BE2C (cell line): Measurements from ENCODE around the gene RBM4.

Experiments used
- DNase-seq: peaks from one replicate; pipeline ENCODE4 v3.0.0-alpha.2; 2020
- H3K27me3 ChIP-seq: fragments of 250-450 bp; sonication (Bioruptor Pico); 2 replicates; pipeline ENCODE4 v1.5.1; 2020; ENCODE audit warnings: mild to moderate bottlenecking
- H3K36me3 ChIP-seq: fragments of 250-450 bp; sonication (Bioruptor Pico); 2 replicates; pipeline ENCODE4 v1.5.1; 2020; ENCODE audit warnings: mild to moderate bottlenecking
- H3K4me1 ChIP-seq: fragments of 250-450 bp; sonication (Bioruptor Pico); 2 replicates; pipeline ENCODE4 v1.5.1; 2020
- H3K4me3 ChIP-seq: 2 replicates; pipeline ENCODE4 v1.5.1; 2011; ENCODE audit warnings: low read depth, low read length
- H3K9me3 ChIP-seq: fragments of 250-450 bp; sonication (Bioruptor Pico); 2 replicates; pipeline ENCODE4 v1.5.1; 2020
- TF ChIP-seq, protein P1 (sequence below): IDR thresholded peaks from 2 replicates; pipeline ENCODE4 v1.5.1; 2012; ENCODE audit warnings: mild to moderate bottlenecking, low read depth, low read length

RBM4 gene

DNA sequence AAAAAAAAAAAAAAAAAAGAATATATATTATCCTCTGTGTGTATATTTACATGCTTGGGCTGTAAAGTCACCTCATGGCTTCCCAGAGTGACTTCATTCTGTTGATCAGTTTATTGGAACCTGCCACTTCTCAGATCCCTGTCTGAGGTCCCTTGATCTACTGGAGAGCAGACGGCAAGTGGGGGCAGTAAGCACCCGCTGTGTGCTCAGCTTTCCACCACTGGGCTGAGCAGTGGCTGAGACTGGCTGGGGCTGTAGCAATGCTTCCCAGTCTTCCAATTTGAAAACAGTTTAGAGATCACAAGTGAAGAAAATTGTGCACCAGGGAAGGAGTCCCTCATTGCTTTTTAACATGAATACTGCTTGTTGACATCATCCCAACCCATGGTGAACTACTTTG lies 46.1 kb downstream of the RBM4 start:
- no peak overlapping the region for H3K4me3 ChIP-seq
- H3K4me1 ChIP-seq: peaks cover 11% of the 10 kb centered on the region
- H3K9me3 ChIP-seq: no peaks in the 10 kb centered on the region
- H3K27me3 ChIP-seq: no peaks in the 10 kb centered on the region
- H3K36me3 ChIP-seq: peaks cover 28% of the 10 kb centered on the region
- TF ChIP-seq, protein P1, sequence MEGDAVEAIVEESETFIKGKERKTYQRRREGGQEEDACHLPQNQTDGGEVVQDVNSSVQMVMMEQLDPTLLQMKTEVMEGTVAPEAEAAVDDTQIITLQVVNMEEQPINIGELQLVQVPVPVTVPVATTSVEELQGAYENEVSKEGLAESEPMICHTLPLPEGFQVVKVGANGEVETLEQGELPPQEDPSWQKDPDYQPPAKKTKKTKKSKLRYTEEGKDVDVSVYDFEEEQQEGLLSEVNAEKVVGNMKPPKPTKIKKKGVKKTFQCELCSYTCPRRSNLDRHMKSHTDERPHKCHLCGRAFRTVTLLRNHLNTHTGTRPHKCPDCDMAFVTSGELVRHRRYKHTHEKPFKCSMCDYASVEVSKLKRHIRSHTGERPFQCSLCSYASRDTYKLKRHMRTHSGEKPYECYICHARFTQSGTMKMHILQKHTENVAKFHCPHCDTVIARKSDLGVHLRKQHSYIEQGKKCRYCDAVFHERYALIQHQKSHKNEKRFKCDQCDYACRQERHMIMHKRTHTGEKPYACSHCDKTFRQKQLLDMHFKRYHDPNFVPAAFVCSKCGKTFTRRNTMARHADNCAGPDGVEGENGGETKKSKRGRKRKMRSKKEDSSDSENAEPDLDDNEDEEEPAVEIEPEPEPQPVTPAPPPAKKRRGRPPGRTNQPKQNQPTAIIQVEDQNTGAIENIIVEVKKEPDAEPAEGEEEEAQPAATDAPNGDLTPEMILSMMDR: no peak
- DNase-seq: no peak

DNA sequence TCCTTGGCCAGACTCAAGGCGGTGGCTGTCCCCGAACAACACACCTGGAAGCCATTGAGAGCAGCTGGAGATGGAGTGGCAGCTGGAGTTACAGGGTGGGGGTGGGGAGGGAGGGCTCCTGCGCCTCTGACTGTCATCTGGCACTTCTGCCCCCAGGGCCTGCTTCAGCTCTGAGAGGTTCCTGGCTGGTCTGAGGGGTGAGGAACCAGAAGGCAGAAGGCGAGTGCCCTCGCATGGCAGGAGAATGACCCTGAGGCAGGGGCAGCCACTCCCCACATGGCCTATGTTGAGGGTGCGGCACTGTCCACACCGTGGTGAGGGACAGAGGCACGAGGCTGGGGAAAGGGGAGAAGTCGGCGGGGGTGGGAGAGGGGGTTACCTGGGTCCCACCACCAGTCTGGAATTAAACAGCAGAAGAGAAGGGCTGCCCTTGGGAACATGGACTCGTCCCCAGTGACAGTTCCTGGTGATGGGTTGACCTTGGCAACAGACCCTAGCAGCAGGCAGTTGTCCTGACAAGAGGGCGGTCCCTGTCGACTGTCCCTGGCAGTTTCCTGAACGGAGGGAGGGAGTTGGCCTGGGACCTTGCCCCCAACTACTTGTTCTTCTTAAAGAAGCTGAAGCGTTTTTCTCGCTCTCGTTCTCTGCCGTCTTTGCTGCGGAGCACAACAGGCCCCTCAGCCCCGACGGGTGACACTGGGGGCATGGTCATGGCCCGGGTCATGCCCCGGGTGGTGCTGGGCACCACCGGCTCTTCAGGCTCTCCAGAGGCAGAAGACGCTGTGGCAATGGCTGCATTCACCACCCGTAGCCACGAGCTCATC lies 47.0 kb downstream of the RBM4 start:
- Histone ChIP-seq H3K4me3 (no peak overlapping the region), H3K36me3 (peaks cover 34% of the 10 kb centered on the region), H3K9me3 (no peaks in the 10 kb centered on the region), H3K27me3 (no peaks in the 10 kb centered on the region), H3K4me1 (peaks cover 11% of the 10 kb centered on the region)
- DNase-seq: peak; percentile 72
- TF ChIP-seq, protein P1: no peak

DNA sequence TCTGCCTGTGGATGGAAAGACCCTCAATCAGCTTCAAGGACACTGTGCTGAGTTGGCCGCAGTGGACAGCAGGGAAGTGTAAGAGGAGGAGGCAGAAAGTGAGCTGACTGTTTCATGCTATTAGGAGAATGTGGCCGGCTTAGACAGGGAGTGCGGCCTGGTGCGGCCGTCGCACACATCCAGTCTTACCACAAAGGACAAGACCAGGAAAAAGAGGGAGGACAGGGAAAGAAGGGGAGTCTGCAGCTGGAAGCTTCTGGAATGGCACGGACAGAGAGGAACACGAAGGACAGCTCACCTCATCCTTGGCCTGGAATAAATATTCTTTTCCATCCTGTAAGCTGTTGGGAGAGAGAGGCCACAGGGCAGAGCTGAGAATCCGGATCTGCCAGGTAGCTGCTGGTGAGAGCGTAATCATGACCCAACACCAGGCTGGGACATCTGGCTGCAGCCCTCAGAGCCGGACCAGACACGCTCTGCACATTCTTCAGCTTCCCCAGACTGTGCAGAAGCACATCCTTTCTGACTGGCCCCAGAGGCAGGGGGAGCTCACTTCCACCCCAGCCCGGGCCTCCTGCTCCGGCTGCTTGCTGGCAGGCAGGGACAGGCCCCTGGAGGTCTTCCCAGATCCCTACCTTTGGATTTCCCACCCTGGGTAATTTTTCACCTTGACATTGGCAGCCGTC lies 47.7 kb downstream of the RBM4 start:
- H3K9me3 ChIP-seq: no peaks in the 10 kb centered on the region
- peaks cover 38% of the 10 kb centered on the region for H3K36me3 ChIP-seq
- H3K4me1 ChIP-seq: peaks cover 11% of the 10 kb centered on the region
- H3K27me3 ChIP-seq: no peaks in the 10 kb centered on the region
- no peak overlapping the region for H3K4me3 ChIP-seq
- TF ChIP-seq, protein P1: no peak
- no peak for DNase-seq

DNA sequence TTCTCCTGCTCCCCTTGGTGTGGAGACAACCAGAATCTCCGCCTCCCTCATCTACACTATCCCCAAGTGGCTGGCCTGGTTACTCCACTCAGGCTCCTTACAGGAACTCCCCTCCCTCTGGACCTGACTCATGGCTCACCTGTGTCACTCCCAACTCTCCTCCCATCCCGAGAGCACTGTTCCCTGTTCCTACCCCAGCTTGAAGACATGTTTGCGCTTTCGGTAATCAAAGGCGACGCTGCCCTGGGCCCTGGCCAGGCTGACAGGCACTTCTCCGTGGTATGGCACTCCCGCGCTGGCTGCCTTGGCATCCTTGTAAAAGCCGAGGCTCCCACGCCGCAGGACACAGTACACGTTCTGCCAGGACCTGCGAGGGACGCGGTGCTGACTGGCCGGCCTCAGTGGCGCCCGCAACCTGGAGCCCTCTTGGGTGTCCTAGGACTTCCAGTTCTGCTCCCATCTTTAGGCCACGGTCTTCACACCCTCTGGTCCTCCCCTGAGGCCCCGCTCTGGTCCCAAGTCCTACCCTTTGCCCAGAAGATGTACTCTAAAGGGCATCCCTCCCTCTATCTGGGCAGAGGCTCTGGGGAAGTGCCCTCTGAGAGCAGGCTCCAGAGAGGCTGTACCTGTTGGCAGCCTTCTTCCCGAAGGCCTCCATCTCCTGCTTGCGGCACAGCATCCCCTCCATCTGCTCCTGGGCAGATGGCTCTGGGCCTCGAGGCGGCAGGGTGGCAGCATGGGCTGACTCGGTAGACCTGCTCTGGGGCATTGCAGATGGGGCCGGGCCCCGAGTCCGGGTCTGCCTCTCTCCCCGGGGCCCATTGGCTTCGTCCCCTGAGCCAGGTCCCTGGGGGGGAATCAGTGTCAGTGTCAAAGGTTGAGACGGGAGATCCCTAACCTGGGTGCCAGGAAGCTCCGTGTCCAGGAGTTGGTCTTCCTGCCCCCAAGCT lies 48.6 kb downstream of the RBM4 start:
- no peak overlapping the region for H3K4me3 ChIP-seq
- H3K27me3 ChIP-seq: no peaks in the 10 kb centered on the region
- H3K9me3 ChIP-seq: no peaks in the 10 kb centered on the region
- no peak for DNase-seq
- peaks cover 47% of the 10 kb centered on the region for H3K36me3 ChIP-seq
- TF ChIP-seq, protein P1: no peak
- H3K4me1 ChIP-seq: peaks cover 11% of the 10 kb centered on the region

DNA sequence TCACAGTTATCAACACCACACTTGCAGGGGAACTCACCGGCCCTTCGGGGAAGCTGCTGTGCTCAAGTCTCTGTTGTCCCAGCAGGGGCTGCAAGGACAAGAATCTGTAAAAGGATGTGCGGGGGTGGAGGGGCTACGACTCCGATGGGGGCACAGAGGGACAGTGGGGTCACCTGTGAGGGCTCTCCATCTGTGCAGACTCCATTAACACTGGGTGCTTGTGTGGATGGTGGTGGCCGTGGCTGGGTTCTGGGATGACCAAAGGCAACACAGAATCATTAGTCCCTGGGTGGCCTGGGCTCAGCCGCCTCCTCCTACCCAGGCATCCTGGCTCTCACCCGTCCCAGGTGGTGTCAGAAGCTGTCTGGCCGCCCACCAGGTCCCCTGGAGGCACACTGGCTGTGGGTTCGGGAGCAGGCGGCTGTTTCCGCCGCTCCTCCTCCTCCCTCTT lies 49.4 kb downstream of the RBM4 start:
- H3K27me3 ChIP-seq: no peaks in the 10 kb centered on the region
- TF ChIP-seq, protein P1: no peak
- peaks cover 54% of the 10 kb centered on the region for H3K36me3 ChIP-seq
- DNase-seq: no peak
- no peak overlapping the region for H3K4me3 ChIP-seq
- no peaks in the 10 kb centered on the region for H3K9me3 ChIP-seq
- H3K4me1 ChIP-seq: peaks cover 11% of the 10 kb centered on the region
